ENCODE measurements around the gene WNT16.
"Not testable (repeated sequence)": the region's sequence is repeated elsewhere in the genome, so short reads cannot be mapped to it uniquely, and the experiment has no call there.

Gene WNT16

DNA sequence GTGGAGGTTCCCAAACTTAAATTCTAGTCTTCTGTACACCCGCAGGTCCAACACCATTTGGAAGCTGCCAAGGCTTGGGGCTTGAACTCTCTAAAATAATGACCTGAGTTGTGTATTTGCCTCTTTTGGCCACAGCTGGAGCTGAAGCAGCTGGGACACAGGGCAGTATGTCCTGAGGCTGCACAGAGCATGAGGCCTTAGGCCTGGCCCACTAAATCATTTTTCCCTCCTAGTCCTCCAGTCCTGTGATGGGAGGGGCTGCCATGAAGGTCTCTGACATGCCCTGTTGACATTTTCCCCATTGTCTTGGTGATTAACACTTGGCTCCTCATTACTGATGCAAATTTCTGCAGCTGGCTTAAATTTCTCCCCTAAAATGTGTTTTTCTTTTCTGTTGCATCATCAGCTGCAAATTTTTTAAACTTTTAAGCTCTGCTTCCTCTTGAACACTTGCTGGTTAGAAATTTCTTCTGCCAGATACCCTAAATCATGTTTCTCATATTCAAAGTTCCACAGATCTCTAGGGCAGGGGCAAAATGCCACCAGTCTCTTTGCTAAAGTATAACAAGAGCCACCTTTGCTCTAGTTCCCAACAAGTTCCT lies 43.6 kb upstream of the WNT16 start:
- ChIA-PET CTCF (no interaction called here), POLR2A (no interaction called here)
- TF ChIP-seq HDGF (IDR thresholded peaks at IDR 0.05; ENCODE audit: borderline replicate concordance) (no peak), CTBP1 (IDR thresholded peaks at IDR 0.05; ENCODE audit: borderline replicate concordance) (no peak), NFRKB (IDR thresholded peaks at IDR 0.05) (no peak), LEF1 (IDR thresholded peaks at IDR 0.05; ENCODE audit: borderline replicate concordance) (no peak), TARDBP (IDR thresholded peaks at IDR 0.05) (no peak), FOXA1 (IDR thresholded peaks at IDR 0.05) (no peak), ELF4 (IDR thresholded peaks at IDR 0.05) (no peak), BHLHE40 (IDR thresholded peaks at IDR 0.05; ENCODE audit: borderline replicate concordance) (no peak), ZNF384 (IDR thresholded peaks at IDR 0.05) (no peak), ARNT (IDR thresholded peaks at IDR 0.05) (no peak), FOXM1 (IDR thresholded peaks at IDR 0.05; ENCODE audit: borderline replicate concordance) (no peak), SP1 (IDR thresholded peaks at IDR 0.05) (no peak), L3MBTL2 (conservative IDR thresholded peaks at IDR 0.05) (no peak)
- TF ChIP-seq, protein P1, sequence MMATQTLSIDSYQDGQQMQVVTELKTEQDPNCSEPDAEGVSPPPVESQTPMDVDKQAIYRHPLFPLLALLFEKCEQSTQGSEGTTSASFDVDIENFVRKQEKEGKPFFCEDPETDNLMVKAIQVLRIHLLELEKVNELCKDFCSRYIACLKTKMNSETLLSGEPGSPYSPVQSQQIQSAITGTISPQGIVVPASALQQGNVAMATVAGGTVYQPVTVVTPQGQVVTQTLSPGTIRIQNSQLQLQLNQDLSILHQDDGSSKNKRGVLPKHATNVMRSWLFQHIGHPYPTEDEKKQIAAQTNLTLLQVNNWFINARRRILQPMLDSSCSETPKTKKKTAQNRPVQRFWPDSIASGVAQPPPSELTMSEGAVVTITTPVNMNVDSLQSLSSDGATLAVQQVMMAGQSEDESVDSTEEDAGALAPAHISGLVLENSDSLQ (IDR thresholded peaks at IDR 0.05): no peak
- no peak for DNase-seq (ENCODE audit: extremely low spot score)

- POLR2A ChIA-PET: no interaction called here
- TF ChIP-seq FOXK2 (IDR thresholded peaks at IDR 0.05) (no peak), TARDBP (IDR thresholded peaks at IDR 0.05) (no peak), FOXM1 (IDR thresholded peaks at IDR 0.05; ENCODE audit: borderline replicate concordance) (no peak), SUZ12 (IDR thresholded peaks at IDR 0.05) (no peak), CTBP1 (IDR thresholded peaks at IDR 0.05; ENCODE audit: borderline replicate concordance) (no peak), L3MBTL2 (conservative IDR thresholded peaks at IDR 0.05) (no peak), FOXA1 (IDR thresholded peaks at IDR 0.05) (no peak), BHLHE40 (IDR thresholded peaks at IDR 0.05; ENCODE audit: borderline replicate concordance) (no peak), ELF4 (IDR thresholded peaks at IDR 0.05) (no peak), ZNF384 (IDR thresholded peaks at IDR 0.05) (no peak), ARNT (IDR thresholded peaks at IDR 0.05) (no peak), SP1 (IDR thresholded peaks at IDR 0.05) (no peak), LEF1 (IDR thresholded peaks at IDR 0.05; ENCODE audit: borderline replicate concordance) (no peak), NFRKB (IDR thresholded peaks at IDR 0.05) (no peak), HDGF (IDR thresholded peaks at IDR 0.05; ENCODE audit: borderline replicate concordance) (no peak)
- TF ChIP-seq, protein P1 (IDR thresholded peaks at IDR 0.05): no peak
- DNase-seq (ENCODE audit: extremely low spot score): no peak
- CTCF ChIA-PET: no interaction called here
Measured at GRCh38 chr7:121286186-121286585, 42.6 kb upstream of the WNT16 start.

- ChIA-PET CTCF (no interaction called here), POLR2A (no interaction called here)
- DNase-seq (ENCODE audit: extremely low spot score): no peak
- no peak for TF ChIP-seq BHLHE40 (IDR thresholded peaks at IDR 0.05; ENCODE audit: borderline replicate concordance)
- TF ChIP-seq ELF4 (IDR thresholded peaks at IDR 0.05): no peak
- TF ChIP-seq FOXM1 (IDR thresholded peaks at IDR 0.05; ENCODE audit: borderline replicate concordance): no peak
- TF ChIP-seq FOXA1 (IDR thresholded peaks at IDR 0.05): no peak
- no peak for TF ChIP-seq ARNT (IDR thresholded peaks at IDR 0.05)
- TF ChIP-seq ZNF384 (IDR thresholded peaks at IDR 0.05): no peak
- TF ChIP-seq L3MBTL2 (conservative IDR thresholded peaks at IDR 0.05): no peak
- no peak for TF ChIP-seq NFRKB (IDR thresholded peaks at IDR 0.05)
- no peak for TF ChIP-seq TARDBP (IDR thresholded peaks at IDR 0.05)
- no peak for TF ChIP-seq CTBP1 (IDR thresholded peaks at IDR 0.05; ENCODE audit: borderline replicate concordance)
- TF ChIP-seq, protein P1 (IDR thresholded peaks at IDR 0.05): no peak
- no peak for TF ChIP-seq SUZ12 (IDR thresholded peaks at IDR 0.05)
- TF ChIP-seq LEF1 (IDR thresholded peaks at IDR 0.05; ENCODE audit: borderline replicate concordance): no peak
- no peak for TF ChIP-seq SP1 (IDR thresholded peaks at IDR 0.05)
- TF ChIP-seq HDGF (IDR thresholded peaks at IDR 0.05; ENCODE audit: borderline replicate concordance): no peak
- TF ChIP-seq FOXK2 (IDR thresholded peaks at IDR 0.05): no peak
Measured at GRCh38 chr7:121286742-121287734, 41.8 kb upstream of the WNT16 start.

DNA sequence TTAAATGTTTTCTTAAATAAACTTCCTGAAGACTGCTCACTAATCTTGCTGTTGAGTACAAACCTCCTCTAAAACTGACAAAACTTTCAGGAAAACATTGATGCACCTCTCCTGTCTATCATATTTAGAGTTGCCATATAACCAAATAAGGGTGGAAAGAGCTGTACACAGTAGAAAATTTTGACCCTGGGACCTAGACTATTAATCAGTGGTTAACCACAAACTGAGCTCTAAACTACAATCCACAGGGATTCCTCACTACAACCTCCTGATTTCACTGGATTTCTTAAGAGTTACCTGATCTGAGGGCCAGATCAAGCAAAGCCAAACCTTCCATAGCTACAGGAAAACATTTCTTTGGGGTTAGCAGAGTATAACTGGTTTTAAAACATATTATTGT lies 39.9 kb upstream of the WNT16 start:
- CTCF ChIA-PET: no interaction called here
- POLR2A ChIA-PET: no interaction called here
- no peak for DNase-seq (ENCODE audit: extremely low spot score)
- TF ChIP-seq TARDBP (IDR thresholded peaks at IDR 0.05) (no peak), BHLHE40 (IDR thresholded peaks at IDR 0.05; ENCODE audit: borderline replicate concordance) (no peak), FOXM1 (IDR thresholded peaks at IDR 0.05; ENCODE audit: borderline replicate concordance) (no peak)

- DNase-seq (ENCODE audit: extremely low spot score); POLR2A ChIA-PET: not testable (repeated sequence)
- CTCF ChIA-PET: interaction anchor here (0.6 kb wide), 1 partner anchor 183 kb away, joined by 3 read pairs; no protein-coding TSS in a partner anchor
Measured at GRCh38 chr7:121289930-121290329, 38.9 kb upstream of the WNT16 start.

Data from HEK293T (cell line).